ENCODE data around the gene ACTR3C. TPM values are rescaled to one million over a fixed set of nuclear protein-coding genes. Genes with fewer than 3 reads are reported as not detected.

ACTR3C gene
- polyA plus RNA-seq, 1 of the 3 experiments (the other 2 are of a cell fraction): 0.35 TPM

- Histone ChIP-seq H3F3A (replicated peaks; ENCODE audit: insufficient read depth) (no peaks in the 10 kb centered on the region), H3K9me2 (no peaks in the 10 kb centered on the region), H3K4me3 (ENCODE audit: low read depth in 2 of 2, low read length in 1 of 2) (no peak within 1 kb of the TSS), H3K27ac (ENCODE audit: low read depth in 2 of 2, low read length in 1 of 2) (no peak within 1 kb of the TSS), H3K27me3 (ENCODE audit: insufficient read depth) (peaks cover 8% of the 10 kb centered on the region; the same call in 1 of the 2 replicates), H2AFZ (ENCODE audit: low read depth) (no peak within 1 kb of the TSS), H3K9ac (no peak within 1 kb of the TSS), H3K9me3 (no peaks in the 10 kb centered on the region), H3K79me2 (ENCODE audit: insufficient read depth) (no peaks in the 10 kb centered on the region), H3K4me2 (no peak within 1 kb of the TSS), H3K36me3 (replicated peaks in 1 of 2; ENCODE audit: control insufficient read depth in 1 of 2, insufficient read depth in 2 of 2, low read length in 1 of 2) (no peaks in the 10 kb centered on the region), H4K20me1 (ENCODE audit: insufficient read depth) (no peaks in the 10 kb centered on the region), H3K4me1 (ENCODE audit: control insufficient read depth in 1 of 2, insufficient read depth in 2 of 2, low read depth in 1 of 2, low read length in 1 of 2) (no peaks in the 10 kb centered on the region; a peak in 1 of 4 replicates)
- peak; percentile 85 for DNase-seq
- ChIA-PET CTCF (interaction anchor here (1.0 to 1.9 kb wide), 2 partner anchors 17 to 80 kb away, joined by 3 to 5 read pairs; no protein-coding TSS in a partner anchor), POLR2A (no interaction called here)
- TF ChIP-seq JUND (IDR thresholded peaks at IDR 0.05) (no peak), USF2 (IDR thresholded peaks at IDR 0.05; ENCODE audit: borderline replicate concordance, low read depth, low read length) (no peak), CTCF (IDR thresholded peaks at IDR 0.05) (no peak), CHD2 (IDR thresholded peaks at IDR 0.05; ENCODE audit: low read length, partially characterized antibody) (no peak), RCOR1 (IDR thresholded peaks at IDR 0.05; ENCODE audit: low read length) (no peak)
- WGBS (ENCODE audit: low lambda C conversion rate): 36% methylated on average over 45 of the region's 49 CpGs
Observed at GRCh38 chr7:150341263-150342120, 18.1 kb upstream of the ACTR3C start, which contains the start of gene RARRES2. TSS of gene RARRES2 (minus strand) at chr7:150341629. CDS start at chr7:150340609, 1,020 bp downstream.

- no peak overlapping the region for H3K4me3 ChIP-seq (ENCODE audit: low read depth in 2 of 2, low read length in 1 of 2)
- DNase-seq: no peak
- no peak overlapping the region for H3K9ac ChIP-seq
- WGBS (ENCODE audit: low lambda C conversion rate): 72% methylated on average over 28 of the region's 29 CpGs
- H4K20me1 ChIP-seq (ENCODE audit: insufficient read depth): no peaks in the 10 kb centered on the region
- H3K4me2 ChIP-seq: no peak overlapping the region
- no peaks in the 10 kb centered on the region for H3K9me3 ChIP-seq
- POLR2A ChIA-PET: interaction anchor here (0.6 kb wide), 1 partner anchor 86 kb away, joined by 3 read pairs; no protein-coding TSS in a partner anchor
- H2AFZ ChIP-seq (ENCODE audit: low read depth): no peak overlapping the region
- H3K27me3 ChIP-seq (ENCODE audit: insufficient read depth): peaks cover 8% of the 10 kb centered on the region; the same call in 1 of the 2 replicates
- no peaks in the 10 kb centered on the region for H3K79me2 ChIP-seq (ENCODE audit: insufficient read depth)
- H3K4me1 ChIP-seq (ENCODE audit: control insufficient read depth in 1 of 2, insufficient read depth in 2 of 2, low read depth in 1 of 2, low read length in 1 of 2): no peaks in the 10 kb centered on the region; a peak in 1 of 4 replicates
- no peaks in the 10 kb centered on the region for H3K9me2 ChIP-seq
- CTCF ChIA-PET: interaction anchor here (1.0 kb wide), 1 partner anchor 17 kb away, joined by 3 read pairs; no protein-coding TSS in a partner anchor
- H3K36me3 ChIP-seq (replicated peaks in 1 of 2; ENCODE audit: control insufficient read depth in 1 of 2, insufficient read depth in 2 of 2, low read length in 1 of 2): no peaks in the 10 kb centered on the region
- H3F3A ChIP-seq (replicated peaks; ENCODE audit: insufficient read depth): no peaks in the 10 kb centered on the region
- no peak overlapping the region for H3K27ac ChIP-seq (ENCODE audit: low read depth in 2 of 2, low read length in 1 of 2)
- TF ChIP-seq MAX (IDR thresholded peaks at IDR 0.05; ENCODE audit: low read depth): no peak
- TF ChIP-seq SMC3 (IDR thresholded peaks at IDR 0.05; ENCODE audit: low read depth, low read length): no peak
- TF ChIP-seq GATA2 (CRISPR knock-in tag; IDR thresholded peaks at IDR 0.05): no peak
- TF ChIP-seq JUND (IDR thresholded peaks at IDR 0.05): no peak
- no peak for TF ChIP-seq FOXM1 (IDR thresholded peaks at IDR 0.05; ENCODE audit: low read depth)
- no peak for TF ChIP-seq PBX3 (IDR thresholded peaks at IDR 0.05)
- TF ChIP-seq NFIC (IDR thresholded peaks at IDR 0.05; ENCODE audit: borderline replicate concordance): no peak
- no peak for TF ChIP-seq CHD2 (IDR thresholded peaks at IDR 0.05; ENCODE audit: low read length, partially characterized antibody)
- TF ChIP-seq IRF3 (IDR thresholded peaks at IDR 0.05; ENCODE audit: low read depth, low read length): no peak
- TF ChIP-seq REST (IDR thresholded peaks at IDR 0.05; ENCODE audit: low read depth, low read length): no peak
- TF ChIP-seq EP300 (IDR thresholded peaks at IDR 0.05; ENCODE audit: borderline replicate concordance in 1 of 2, low read depth in 1 of 2, low read length in 1 of 2): no peak
- no peak for TF ChIP-seq FOSL2 (IDR thresholded peaks at IDR 0.05; ENCODE audit: borderline replicate concordance, low read depth)
- no peak for TF ChIP-seq POLR2AphosphoS5 (IDR thresholded peaks at IDR 0.05; ENCODE audit: low read depth, low read length)
Observed at GRCh38 chr7:150340875-150341262, 17.5 kb upstream of the ACTR3C start.
